HL-60/S4 treated with phorbol 12-myristate 13-acetate at 8.2 ng/mL for 4 days and 3 days (cell line): Measurements from ENCODE around the gene RIOK1.
"Not testable (repeated sequence)": the region's sequence is repeated elsewhere in the genome, so short reads cannot be mapped to it uniquely, and the experiment has no call there.

Experiments
- in situ Hi-C: fragments of 300-500 bp; cut with MboI; formaldehyde crosslinking; loops from 2 replicates; pipeline ENCODE4 v1.15.0; 2022; ENCODE audit warnings: low sequenced_read_pairs

RIOK1 gene

DNA sequence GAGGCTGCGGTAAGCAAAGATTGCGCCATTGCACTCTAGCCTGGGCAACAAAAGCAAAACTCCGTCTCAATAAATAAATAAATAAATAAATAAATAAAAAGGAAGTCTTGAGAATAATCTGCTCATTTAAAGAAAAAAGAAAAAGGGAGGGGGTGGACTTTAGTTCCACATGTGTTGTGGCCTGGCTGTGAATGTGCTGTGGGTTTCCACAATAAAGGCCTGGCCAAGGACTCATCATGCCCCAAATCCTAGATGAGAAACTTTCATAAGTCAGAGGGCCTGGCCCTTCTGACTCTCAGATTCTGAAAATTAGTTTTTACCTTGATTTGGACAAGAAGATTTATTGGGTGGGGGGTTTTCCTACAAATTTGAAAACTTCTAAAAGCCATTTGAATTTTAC lies 48.4 kb downstream of the RIOK1 start:
- in situ Hi-C loops: no loop called here

DNA sequence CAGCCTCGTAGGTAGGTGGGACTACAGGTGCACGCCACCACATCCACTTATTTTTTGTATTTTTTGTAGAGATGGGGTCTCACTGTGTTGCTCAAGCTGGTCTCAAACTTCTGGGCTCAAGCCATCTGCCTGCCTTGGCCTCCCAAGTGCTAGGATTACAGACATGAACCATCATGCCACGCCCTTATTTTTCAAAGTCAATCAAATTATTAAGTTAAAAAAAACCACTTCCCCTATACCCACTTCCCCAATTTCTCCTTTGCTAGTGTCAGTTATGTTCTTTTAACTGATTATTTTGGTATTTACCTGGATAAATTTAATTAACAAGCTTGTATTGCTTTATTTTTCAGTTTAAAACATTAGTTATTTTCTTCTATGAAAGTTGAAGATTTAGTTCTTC lies 49.6 kb downstream of the RIOK1 start:
- in situ Hi-C loops: no loop called here

DNA sequence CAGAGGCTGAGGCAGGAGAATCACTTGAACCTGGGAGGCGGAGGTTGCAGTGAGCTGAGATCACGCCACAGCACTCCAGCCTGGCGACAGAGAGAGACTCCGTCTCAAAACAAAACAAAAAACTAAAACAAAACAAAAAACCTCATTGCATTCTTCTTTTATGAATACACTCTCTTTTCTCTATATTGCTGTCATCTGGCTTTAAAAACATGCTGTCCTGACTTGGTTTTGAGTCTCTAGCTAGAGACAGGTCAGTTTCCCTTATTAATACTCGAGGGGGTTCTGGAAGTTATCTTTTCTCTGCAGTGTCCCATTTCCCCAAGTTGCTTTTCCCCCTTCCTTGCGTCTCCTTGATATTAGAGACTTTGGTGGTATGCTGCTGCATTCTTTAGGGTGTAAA lies 50.9 kb downstream of the RIOK1 start:
- in situ Hi-C loops: no loop called here

DNA sequence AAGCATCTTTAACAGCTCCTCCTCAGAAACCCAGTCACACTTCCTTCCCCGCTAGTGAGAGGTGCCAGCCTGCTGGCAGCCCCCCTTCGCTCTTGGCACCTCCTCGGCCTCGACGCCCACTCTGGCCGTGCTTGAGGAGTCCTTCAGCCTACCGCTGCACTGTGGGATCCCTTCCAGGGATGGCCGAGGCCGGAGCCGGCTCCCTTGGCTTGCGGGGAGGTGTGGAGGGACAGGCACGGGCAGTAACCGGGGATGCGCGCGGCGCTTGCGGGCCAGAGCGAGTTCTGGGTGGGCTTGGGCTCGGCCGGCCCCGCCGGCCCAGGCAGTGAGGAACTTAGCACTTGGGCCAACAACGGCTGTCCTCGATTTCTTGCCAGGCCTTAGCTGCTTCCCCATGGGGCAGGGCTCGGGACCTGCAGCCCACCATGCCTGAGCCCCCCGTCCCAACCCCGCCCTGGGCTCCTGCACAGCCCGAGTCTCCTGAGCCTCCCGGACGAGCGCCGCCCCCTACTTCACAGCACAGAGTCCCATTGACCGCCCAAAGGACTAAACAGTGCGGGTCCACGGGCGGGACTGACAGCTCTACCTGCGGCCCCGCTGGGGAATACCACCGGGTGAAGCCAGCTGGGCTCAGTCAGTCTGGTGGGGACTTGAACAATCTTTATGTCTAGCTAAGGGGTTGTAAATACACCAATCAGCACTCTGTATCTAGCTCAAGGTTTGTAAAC lies 51.6 kb downstream of the RIOK1 start:
- in situ Hi-C loops: no loop called here

DNA sequence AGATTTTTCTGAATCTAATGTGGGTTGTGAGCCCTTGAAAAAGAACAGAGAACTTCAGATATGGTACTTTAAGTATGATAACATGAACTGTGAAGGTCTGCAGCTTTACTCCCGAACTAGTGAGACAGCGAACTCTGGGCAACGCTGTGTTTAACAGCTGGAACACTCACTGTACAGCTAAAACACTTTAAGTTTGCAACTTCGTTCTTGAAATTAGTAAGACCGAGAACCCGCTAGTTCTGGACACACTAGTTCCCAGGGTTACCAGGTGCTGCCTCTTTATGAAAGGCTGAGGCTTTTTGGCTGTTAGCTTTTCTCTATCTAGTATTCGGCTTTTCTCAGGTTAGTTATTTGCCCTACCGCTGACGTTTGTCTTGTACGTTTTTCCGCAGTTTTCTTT lies 52.9 kb downstream of the RIOK1 start:
- in situ Hi-C loops: no loop called here

DNA sequence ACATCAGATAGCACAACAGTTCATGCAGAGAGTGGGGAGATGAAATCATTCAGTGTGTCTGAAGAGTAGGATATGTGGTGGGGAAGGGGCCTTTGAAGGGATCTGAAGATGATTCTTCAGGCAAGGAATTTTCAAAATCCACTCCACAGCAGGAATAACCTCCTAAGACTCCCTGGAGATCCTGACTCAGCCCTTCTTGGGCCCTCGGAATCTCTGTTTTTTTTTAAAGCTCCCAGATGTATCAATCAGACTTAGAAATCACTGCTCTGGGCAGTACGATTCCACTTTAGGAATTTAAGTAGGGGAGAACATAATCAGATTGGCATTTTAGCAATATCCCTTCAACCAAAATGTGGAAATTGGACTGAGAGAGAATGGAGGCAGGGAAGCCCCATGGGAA lies 55.5 kb downstream of the RIOK1 start:
- in situ Hi-C loops: no loop called here

DNA sequence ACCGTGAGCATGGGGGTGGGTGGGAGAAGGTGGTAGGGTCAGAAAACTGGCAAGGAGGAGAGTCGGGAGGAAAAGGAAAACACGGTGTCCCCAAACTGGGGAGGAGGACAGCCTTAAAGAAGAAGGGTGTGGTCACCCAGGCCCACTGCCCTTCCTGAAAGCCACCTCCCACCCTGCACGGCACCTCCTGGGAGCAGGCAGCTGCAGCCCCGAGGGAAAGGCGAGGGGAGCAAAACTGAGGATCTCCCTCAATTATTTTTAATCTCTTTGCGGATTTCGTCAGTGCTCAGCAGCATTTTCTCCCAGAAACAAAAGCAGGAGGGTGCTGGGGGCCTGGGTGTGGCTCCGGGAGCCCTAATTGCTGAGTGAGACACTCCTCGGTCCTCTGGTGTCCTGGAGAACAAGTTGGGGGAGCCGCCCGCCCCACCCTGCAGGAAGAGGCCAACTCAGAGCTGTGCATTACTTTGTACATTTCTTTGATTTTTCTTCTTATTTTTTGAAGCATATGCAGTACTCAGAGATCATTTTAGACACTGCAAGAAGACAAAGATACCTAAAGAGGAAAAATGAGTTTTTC lies 56.4 kb downstream of the RIOK1 start:
- in situ Hi-C loops: no loop called here

DNA sequence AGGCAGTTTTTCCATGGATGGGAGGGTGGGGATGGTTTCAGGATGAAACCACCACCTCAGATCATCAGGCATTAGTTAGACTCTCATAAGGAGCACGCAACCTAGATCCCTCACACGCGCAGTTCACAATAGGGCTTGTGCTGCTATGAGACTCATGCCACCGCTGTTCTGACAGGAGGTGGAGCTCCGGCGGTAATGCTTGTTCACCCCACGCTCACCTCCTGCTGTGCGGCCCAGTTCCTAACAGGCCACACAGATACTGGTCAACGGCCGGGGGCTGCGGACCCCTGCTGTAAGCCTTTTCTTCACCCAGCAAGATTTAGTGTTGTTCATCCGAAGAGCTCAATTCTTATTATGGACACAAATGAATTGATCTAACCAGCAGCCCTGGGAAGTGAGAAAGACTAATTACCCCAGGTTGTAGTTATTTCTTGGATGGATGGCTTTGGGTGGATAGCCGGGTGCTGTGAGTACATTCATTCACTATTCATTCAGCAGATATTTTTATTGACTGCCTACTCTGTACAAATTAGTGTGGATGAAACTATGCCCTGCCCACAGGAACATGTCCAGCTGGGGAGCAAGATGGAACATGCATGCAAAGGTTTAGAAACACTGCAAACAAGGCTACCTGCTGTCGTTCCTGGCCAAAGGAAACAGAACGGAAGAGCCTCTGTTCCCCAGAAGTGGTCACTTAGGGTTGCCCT lies 57.2 kb downstream of the RIOK1 start:
- in situ Hi-C loops: no loop called here

DNA sequence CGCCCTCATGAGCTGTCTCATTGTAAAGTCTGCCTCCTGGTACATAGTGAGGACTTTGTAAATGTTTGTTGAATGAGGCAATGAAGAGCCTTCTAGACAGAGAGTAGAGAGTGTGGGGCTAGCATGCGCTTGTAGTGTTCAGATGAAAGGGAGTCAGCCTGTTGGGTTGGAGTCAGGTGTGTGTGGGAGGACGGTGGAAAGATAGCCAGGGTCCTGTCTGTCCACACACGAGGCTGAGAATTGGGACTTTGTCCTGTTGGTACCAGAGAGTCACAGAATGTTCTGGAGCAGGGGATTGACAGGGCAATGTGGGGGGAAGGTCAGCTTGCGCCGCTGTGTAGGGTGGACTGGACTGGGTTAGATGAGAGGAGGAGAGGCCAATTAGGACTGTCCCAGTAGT lies 58.6 kb downstream of the RIOK1 start:
- in situ Hi-C loops: no loop called here

DNA sequence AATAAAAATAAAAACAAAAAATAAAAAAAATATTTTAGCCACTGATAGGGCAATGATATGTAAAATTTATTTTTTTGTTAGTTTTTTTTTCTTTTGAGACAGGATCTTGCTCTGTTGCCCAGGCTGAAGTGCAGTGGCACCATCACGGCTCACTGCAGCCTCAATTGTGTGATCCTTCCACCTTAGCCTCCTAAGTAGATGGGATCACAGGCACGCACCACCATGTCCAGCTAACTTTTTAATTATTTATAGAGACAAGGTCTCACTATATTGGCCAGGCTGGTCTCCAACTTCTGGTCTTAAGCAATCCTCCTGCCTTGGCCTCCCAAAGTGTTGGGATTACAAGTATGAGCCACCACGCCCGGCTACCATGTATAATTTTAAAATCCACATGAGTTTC lies 59.4 kb downstream of the RIOK1 start:
- in situ Hi-C loops: no loop called here

DNA sequence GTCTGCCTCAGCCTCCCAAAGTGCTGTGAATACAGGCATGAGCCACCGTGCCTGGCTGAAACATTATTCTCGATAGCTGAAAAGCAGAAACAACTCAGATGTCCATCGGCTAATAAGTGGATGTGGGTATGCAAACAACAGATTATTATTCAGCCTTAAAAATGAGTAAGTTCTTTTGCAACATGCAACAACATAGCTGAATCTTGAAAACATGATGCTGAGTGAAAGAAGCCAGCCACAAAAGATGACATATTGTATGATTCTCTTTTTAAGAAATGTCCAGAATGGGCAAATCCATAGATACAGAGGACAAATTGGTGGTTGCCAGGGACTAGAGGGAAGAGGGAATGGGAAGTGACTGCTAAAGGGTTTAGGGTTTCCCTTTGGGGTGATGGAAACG lies 61.7 kb downstream of the RIOK1 start:
- in situ Hi-C loops: no loop called here

DNA sequence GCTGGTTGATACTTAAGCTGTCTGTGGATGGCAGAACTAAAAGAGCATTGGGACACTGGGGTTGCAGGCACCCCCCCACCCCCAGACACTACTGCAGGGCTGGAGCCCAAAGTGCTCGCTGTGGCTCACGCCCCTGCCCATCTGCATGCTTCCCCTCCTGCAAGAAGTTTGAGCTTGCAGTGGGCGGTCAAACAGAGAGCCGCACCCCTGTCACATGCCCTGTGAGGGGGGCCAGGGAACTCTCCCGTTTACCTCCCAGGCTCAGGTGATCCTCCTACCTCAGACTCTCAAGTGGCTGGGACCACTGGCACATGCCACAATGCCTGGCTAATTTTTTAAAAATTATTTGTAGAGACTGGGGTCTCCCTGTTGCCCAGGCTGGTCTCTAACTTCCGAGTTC lies 63.3 kb downstream of the RIOK1 start:
- in situ Hi-C loops: no loop called here

DNA sequence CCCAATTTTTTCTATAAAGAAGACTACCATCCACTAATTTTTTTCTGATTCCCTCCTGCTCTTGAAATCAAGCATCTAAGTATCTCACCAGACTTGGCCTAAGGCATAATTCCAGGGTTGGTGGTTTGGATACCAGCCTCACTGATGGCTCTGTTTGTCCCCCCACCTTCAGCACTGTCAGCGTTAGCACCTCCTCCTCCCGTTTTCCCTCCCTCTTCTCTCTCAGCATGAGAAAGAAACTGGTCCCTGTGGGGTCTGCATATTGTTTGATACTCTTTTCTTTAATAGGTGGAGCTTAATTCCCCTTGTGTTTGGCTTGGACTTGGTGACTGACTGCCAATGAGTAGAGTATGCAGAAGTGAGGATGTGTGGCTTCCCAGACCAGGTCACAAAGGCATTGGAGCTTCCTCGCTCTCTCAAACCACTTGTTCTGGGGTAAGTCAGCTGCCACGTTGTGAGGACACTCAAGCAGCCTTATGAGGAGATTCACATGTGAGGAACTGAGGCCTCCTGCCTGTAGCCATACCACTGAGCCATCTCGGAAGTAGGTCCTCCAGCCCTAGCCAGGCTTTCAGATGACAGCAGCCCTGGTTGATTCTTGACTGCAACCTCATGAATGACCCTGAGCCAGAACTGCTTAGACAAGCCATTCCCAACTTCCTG lies 65.2 kb downstream of the RIOK1 start:
- in situ Hi-C loops: no loop called here

DNA sequence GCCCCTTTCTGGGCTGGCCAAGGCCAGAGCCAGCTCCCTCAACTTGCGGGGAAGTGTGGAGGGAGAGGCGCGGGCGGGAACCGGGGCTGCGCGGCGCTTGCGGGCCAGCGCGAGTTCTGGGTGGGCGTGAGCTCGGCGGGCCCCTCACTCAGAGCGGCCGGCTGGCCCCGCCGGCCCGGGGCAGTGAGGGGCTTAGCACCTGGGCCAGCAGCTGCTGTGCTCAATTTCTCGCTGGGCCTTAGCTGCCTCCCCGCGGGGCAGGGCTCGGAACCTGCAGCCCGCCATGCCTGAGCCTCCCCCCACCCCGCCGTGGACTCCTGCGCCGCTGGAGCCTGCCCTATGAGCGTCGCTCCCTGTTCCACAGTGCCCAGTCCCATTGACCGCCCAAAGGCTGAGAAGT lies 66.7 kb downstream of the RIOK1 start:
- in situ Hi-C loops: not testable (repeated sequence)

DNA sequence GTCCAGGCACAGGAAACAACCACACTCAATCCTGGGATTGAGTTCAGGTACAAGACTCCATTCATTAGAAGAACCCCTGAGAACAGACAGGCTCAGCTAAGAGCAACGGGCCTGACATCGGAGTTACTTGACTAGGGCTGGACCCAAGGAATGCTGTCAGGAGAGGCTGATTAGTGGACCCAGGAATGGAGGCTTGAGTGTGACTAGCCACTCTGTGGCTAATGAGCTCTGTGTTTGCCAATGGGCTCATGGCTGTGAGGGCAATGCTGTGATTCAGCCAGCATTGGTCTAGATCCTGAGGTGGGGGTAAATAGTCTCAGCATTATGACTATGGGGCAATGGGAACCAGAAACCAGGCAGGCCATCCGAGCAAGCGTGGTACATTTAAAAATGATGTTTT lies 71.8 kb downstream of the RIOK1 start:
- in situ Hi-C loops: no loop called here

DNA sequence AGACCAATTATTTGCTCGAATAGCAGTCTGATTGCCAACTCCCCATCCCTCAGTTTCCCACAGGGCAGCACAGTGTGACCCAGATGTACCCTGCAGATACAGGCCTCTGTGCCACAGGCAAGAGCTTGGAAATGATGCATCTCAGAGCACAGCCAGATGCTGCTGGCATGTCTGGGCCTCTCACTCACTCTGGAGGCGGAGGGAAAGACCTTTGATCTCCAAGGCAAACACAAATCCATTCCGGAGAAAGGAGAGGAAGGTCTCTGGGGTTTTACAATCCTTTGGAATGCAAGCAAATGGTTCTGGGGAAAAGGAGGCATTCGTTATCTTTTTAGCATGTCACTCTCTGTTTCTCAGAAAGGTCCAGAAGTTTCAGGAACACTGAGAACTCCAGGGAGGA lies 74.2 kb downstream of the RIOK1 start:
- in situ Hi-C loops: no loop called here

DNA sequence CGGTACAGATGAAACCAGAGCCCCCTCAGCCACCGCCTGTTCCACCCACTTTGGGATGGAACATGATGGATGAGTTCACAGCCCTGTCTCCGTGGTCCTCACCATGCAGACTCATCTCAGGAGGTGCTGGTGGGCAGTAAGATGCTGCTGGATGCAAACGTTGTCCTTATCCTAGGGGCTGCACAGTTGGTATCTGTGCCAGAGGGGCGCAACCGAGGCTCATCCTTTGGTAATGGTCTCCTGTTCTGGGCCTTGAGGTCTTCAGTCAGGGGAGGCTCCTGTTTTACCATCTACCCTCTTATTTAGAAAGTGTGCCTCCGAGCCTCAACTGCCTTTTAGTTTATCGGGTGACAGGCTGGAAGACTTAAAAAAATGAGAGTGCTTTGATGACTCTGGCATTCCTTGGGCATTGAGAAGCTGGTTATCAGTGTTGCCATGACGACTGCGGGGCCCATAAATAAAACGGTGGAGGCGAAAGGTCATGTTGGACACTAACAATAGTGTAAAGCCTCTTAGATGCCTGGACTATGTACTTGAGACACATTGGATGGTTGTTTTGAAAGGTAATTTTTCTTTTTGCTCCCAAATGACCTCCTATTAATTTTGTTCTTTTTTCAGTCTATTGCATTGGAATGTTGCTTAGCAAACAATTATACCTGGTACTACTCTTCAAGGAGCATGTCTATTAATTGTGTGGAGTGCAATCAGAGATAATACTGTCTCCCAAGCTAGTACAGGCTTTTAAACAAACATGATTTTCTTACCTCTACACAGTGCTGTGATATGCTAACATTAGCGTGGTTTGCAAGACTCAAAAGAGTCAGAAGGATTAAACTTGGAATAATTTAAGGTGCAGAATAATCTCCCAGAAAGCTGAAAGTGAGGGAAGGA lies 77.6 kb downstream of the RIOK1 start:
- in situ Hi-C loops: no loop called here
